ENCODE results near the gene CR1. TPM values are rescaled to one million over a fixed set of nuclear protein-coding genes. Genes with fewer than 3 reads are reported as not detected.
"Not testable (repeated sequence)": the region's sequence is repeated elsewhere in the genome, so short reads cannot be mapped to it uniquely, and the experiment has no call there.

The CR1 gene
- polyA plus RNA-seq, 1 donor (not counting 4 experiments of a cell fraction or from before 2014, with no cell fraction given) = 0.09 TPM

DNA sequence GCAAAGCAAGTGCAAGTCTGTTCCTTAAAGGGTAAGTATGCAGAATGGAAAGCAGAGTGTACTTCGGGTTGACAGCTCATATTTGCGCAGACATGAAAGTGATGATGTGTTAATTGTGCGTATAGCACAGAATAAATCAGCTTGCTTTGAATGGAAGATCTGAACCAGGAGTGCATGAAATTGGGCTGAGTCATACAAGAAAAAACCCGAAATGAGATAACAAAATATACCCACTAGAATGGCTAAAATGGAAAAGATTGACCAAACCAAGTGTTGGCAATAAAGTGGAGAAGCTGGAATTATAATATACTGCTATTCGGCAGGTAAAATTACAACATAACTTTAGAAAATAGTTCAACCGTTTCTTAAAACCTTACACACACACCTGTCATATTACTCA is 177.4 kb downstream of the CR1 start:
- no peak overlapping the region for H3K9ac ChIP-seq (ENCODE audit: control insufficient read depth, extremely low read depth, insufficient read depth, low read length)
- H3K4me3 ChIP-seq (ENCODE audit: control insufficient read depth in 2 of 3, extremely low read depth in 1 of 3, insufficient read depth in 2 of 3, low read depth in 1 of 3, low read length in 3 of 3) = no peak overlapping the region
- dilution Hi-C loops (cut with MboI; ENCODE audit: extremely low pct_ligation_motif_present, low sequenced_read_pairs) = no loop called here
- H3K27me3 ChIP-seq (ENCODE audit: control insufficient read depth, extremely low read depth, insufficient read depth, low read length) = peaks cover 29% of the 10 kb centered on the region
- H3K4me2 ChIP-seq (ENCODE audit: control insufficient read depth, extremely low read depth, insufficient read depth, low read depth, low read length) = no peak overlapping the region
- no peak overlapping the region for H3K27ac ChIP-seq (ENCODE audit: control insufficient read depth, insufficient read depth, low read length)
- FAIRE-seq (no peak), DNase-seq (ENCODE audit: low read depth, low spot score) (no peak)
- H3K79me2 ChIP-seq (ENCODE audit: control insufficient read depth, insufficient read depth, low read length) = no peaks in the 10 kb centered on the region
- H3K9me3 ChIP-seq (ENCODE audit: control insufficient read depth, low read depth, low read length) = no peaks in the 10 kb centered on the region
- H3K9me1 ChIP-seq (ENCODE audit: control insufficient read depth, extremely low read depth, insufficient read depth, low read length) = no peaks in the 10 kb centered on the region
- no peak overlapping the region for H2AFZ ChIP-seq (ENCODE audit: control insufficient read depth, low read length)
- H3K36me3 ChIP-seq (ENCODE audit: control insufficient read depth in 2 of 2, extremely low read depth in 1 of 2, insufficient read depth in 2 of 2, low read length in 2 of 2) = no peaks in the 10 kb centered on the region
- no peaks in the 10 kb centered on the region for H4K20me1 ChIP-seq (ENCODE audit: control insufficient read depth, extremely low read depth, insufficient read depth, low read length)
- no peaks in the 10 kb centered on the region for H3K4me1 ChIP-seq (ENCODE audit: control insufficient read depth, extremely low read depth, insufficient read depth, low read length)
- TF ChIP-seq, protein P1, sequence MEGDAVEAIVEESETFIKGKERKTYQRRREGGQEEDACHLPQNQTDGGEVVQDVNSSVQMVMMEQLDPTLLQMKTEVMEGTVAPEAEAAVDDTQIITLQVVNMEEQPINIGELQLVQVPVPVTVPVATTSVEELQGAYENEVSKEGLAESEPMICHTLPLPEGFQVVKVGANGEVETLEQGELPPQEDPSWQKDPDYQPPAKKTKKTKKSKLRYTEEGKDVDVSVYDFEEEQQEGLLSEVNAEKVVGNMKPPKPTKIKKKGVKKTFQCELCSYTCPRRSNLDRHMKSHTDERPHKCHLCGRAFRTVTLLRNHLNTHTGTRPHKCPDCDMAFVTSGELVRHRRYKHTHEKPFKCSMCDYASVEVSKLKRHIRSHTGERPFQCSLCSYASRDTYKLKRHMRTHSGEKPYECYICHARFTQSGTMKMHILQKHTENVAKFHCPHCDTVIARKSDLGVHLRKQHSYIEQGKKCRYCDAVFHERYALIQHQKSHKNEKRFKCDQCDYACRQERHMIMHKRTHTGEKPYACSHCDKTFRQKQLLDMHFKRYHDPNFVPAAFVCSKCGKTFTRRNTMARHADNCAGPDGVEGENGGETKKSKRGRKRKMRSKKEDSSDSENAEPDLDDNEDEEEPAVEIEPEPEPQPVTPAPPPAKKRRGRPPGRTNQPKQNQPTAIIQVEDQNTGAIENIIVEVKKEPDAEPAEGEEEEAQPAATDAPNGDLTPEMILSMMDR (optimal IDR thresholded peaks at IDR 0.05 in 1 of 3, IDR thresholded peaks at IDR 0.05 in 1 of 3, conservative IDR thresholded peaks at IDR 0.05 in 1 of 3; ENCODE audit: extremely low read depth in 1 of 3, insufficient read depth in 2 of 3, low read length in 3 of 3) = no peak
- no peak for TF ChIP-seq EZH2 (IDR thresholded peaks at IDR 0.05; ENCODE audit: low read length)

GRCh38 chr1:207676153-207676552 is 180.2 kb downstream of the CR1 start:
- dilution Hi-C loops (cut with MboI; ENCODE audit: extremely low pct_ligation_motif_present, low sequenced_read_pairs) = no loop called here
- H3K36me3 ChIP-seq (ENCODE audit: control insufficient read depth in 2 of 2, extremely low read depth in 1 of 2, insufficient read depth in 2 of 2, low read length in 2 of 2) = no peaks in the 10 kb centered on the region

GRCh38 chr1:207680590-207681388 is 184.8 kb downstream of the CR1 start:
- FAIRE-seq = peak; percentile 84

More at GRCh38 chr1:207676153-207676552, 180.2 kb downstream of the CR1 start:
- no peak overlapping the region for H3K4me3 ChIP-seq (ENCODE audit: control insufficient read depth in 2 of 3, extremely low read depth in 1 of 3, insufficient read depth in 2 of 3, low read depth in 1 of 3, low read length in 3 of 3)
- H4K20me1 ChIP-seq (ENCODE audit: control insufficient read depth, extremely low read depth, insufficient read depth, low read length) = no peaks in the 10 kb centered on the region
- H3K9ac ChIP-seq (ENCODE audit: control insufficient read depth, extremely low read depth, insufficient read depth, low read length) = no peak overlapping the region
- DNase-seq (ENCODE audit: low read depth, low spot score) (no peak), FAIRE-seq (no peak)
- peaks cover 7% of the 10 kb centered on the region for H3K4me1 ChIP-seq (ENCODE audit: control insufficient read depth, extremely low read depth, insufficient read depth, low read length)
- H2AFZ ChIP-seq (ENCODE audit: control insufficient read depth, low read length) = no peak overlapping the region
- no peaks in the 10 kb centered on the region for H3K9me3 ChIP-seq (ENCODE audit: control insufficient read depth, low read depth, low read length)
- H3K4me2 ChIP-seq (ENCODE audit: control insufficient read depth, extremely low read depth, insufficient read depth, low read depth, low read length) = no peak overlapping the region
- no peaks in the 10 kb centered on the region for H3K79me2 ChIP-seq (ENCODE audit: control insufficient read depth, insufficient read depth, low read length)
- H3K27me3 ChIP-seq (ENCODE audit: control insufficient read depth, extremely low read depth, insufficient read depth, low read length) = peaks cover 3% of the 10 kb centered on the region
- H3K27ac ChIP-seq (ENCODE audit: control insufficient read depth, insufficient read depth, low read length) = no peak overlapping the region
- H3K9me1 ChIP-seq (ENCODE audit: control insufficient read depth, extremely low read depth, insufficient read depth, low read length) = no peaks in the 10 kb centered on the region
- TF ChIP-seq EZH2 (IDR thresholded peaks at IDR 0.05; ENCODE audit: low read length) = no peak
- TF ChIP-seq, protein P1 (optimal IDR thresholded peaks at IDR 0.05 in 1 of 3, IDR thresholded peaks at IDR 0.05 in 1 of 3, conservative IDR thresholded peaks at IDR 0.05 in 1 of 3; ENCODE audit: extremely low read depth in 1 of 3, insufficient read depth in 2 of 3, low read length in 3 of 3) = no peak

More at GRCh38 chr1:207680590-207681388, 184.8 kb downstream of the CR1 start:
- Histone ChIP-seq H2AFZ (ENCODE audit: control insufficient read depth, low read length) (peak overlapping the region; percentile 27), H3K4me2 (ENCODE audit: control insufficient read depth, extremely low read depth, insufficient read depth, low read depth, low read length) (peak overlapping the region; percentile 27)
- H3K79me2 ChIP-seq (ENCODE audit: control insufficient read depth, insufficient read depth, low read length); H3K4me3 ChIP-seq (ENCODE audit: control insufficient read depth in 2 of 3, extremely low read depth in 1 of 3, insufficient read depth in 2 of 3, low read depth in 1 of 3, low read length in 3 of 3); H3K9me3 ChIP-seq (ENCODE audit: control insufficient read depth, low read depth, low read length); H3K36me3 ChIP-seq (ENCODE audit: control insufficient read depth in 2 of 2, extremely low read depth in 1 of 2, insufficient read depth in 2 of 2, low read length in 2 of 2); DNase-seq (ENCODE audit: low read depth, low spot score); H3K9ac ChIP-seq (ENCODE audit: control insufficient read depth, extremely low read depth, insufficient read depth, low read length); H4K20me1 ChIP-seq (ENCODE audit: control insufficient read depth, extremely low read depth, insufficient read depth, low read length); H3K9me1 ChIP-seq (ENCODE audit: control insufficient read depth, extremely low read depth, insufficient read depth, low read length); H3K27me3 ChIP-seq (ENCODE audit: control insufficient read depth, extremely low read depth, insufficient read depth, low read length); H3K4me1 ChIP-seq (ENCODE audit: control insufficient read depth, extremely low read depth, insufficient read depth, low read length); H3K27ac ChIP-seq (ENCODE audit: control insufficient read depth, insufficient read depth, low read length); dilution Hi-C loops (cut with MboI; ENCODE audit: extremely low pct_ligation_motif_present, low sequenced_read_pairs): not testable (repeated sequence)

Measured in keratinocyte (primary cell).